Left ventricle myocardium inferior (tissue), 1 donor: ENCODE data around the gene CCNQ. TPM values are rescaled to one million over a fixed set of nuclear protein-coding genes. Genes with fewer than 3 reads are reported as not detected.
"Not testable (repeated sequence)": the region's sequence is repeated elsewhere in the genome, so short reads cannot be mapped to it uniquely, and the experiment has no call there.

Experiments used
- DNase-seq: peaks from one replicate; pipeline ENCODE4 v3.0.0-alpha.2; 2020
- H3K27ac ChIP-seq: fragments of 200-600 bp; replicated peaks from 2 replicates; pipeline ENCODE4 v1.8.0; 2021
- H3K27me3 ChIP-seq: fragments of 200-600 bp; 2 replicates; pipeline ENCODE4 v1.8.0; 2021; ENCODE audit warnings: low read depth
- H3K36me3 ChIP-seq: fragments of 200-600 bp; 2 replicates; pipeline ENCODE4 v1.8.0; 2021
- H3K4me1 ChIP-seq: fragments of 200-600 bp; 2 replicates; pipeline ENCODE4 v1.8.0; 2021
- H3K4me3 ChIP-seq: fragments of 200-600 bp; 2 replicates; pipeline ENCODE4 v1.8.0; 2021; ENCODE audit warnings: mild to moderate bottlenecking, moderate library complexity
- H3K9me3 ChIP-seq: fragments of 200-600 bp; replicated peaks from 2 replicates; pipeline ENCODE4 v1.8.0; 2021
- CTCF ChIP-seq: fragments of 200-600 bp; IDR thresholded peaks from 2 replicates; pipeline ENCODE4 v1.8.0; 2021; ENCODE audit warnings: antibody characterized with exemption, mild to moderate bottlenecking, borderline replicate concordance
- intact Hi-C: fragments of 100-400 bp; cut with micrococcal nuclease; formaldehyde crosslinking; loops from one replicate; pipeline ENCODE4 v1.11.0; 2022
- total RNA-seq: library from RNA; stranded (reverse); fragmentation: NEBNext Ultra II Directional; extraction: Animal tissue kit (Norgen Biotek cat#: 25700); gene quantifications from one replicate; pipeline ENCODE4 v1.2.1, GENCODE V29; 2021
- donor health status: DM: no; HTN: yes; CAD: no; lungs with severe emphysema.

The CCNQ gene
- total RNA-seq, 1 donor from 2014 or later, result 39.3 TPM

DNA sequence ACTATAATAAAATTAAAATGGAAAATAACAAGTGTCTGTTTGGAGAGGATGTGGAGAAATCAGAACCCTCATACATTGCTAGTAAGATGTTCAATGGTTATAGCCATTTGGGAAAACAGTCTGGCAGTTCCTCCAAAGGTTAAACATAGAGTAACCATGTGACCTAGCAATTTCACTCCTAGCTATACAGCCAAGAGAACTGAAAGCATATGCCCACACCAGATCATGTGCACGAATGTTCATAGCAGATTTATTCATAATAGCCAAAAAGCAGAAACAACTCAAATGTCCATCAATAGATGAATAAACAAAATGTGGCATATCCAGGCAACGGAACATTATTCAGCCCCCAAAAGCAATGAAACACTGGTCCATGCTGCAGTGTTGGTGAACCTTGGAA, 9.4 kb upstream of the CCNQ start:
- Histone ChIP-seq H3K9me3 (no peaks in the 10 kb centered on the region), H3K36me3 (no peaks in the 10 kb centered on the region), H3K4me3 (no peak overlapping the region), H3K27ac (no peak overlapping the region), H3K27me3 (peaks cover 5% of the 10 kb centered on the region), H3K4me1 (peaks cover 14% of the 10 kb centered on the region)
- no peak for DNase-seq
- TF ChIP-seq CTCF, result no peak
- intact Hi-C loops, result no loop called here

GRCh38 chrX:153606503-153606902, 7.6 kb upstream of the CCNQ start:
- Histone ChIP-seq H3K9me3 (no peaks in the 10 kb centered on the region), H3K27ac (no peak overlapping the region), H3K36me3 (no peaks in the 10 kb centered on the region), H3K27me3 (peaks cover 5% of the 10 kb centered on the region), H3K4me3 (no peak overlapping the region), H3K4me1 (peaks cover 14% of the 10 kb centered on the region)
- intact Hi-C loops, result no loop called here
- DNase-seq, result no peak
- TF ChIP-seq CTCF, result no peak

- H3K9me3 ChIP-seq, H3K27me3 ChIP-seq, intact Hi-C loops, H3K4me3 ChIP-seq, H3K36me3 ChIP-seq, H3K27ac ChIP-seq, DNase-seq: not testable (repeated sequence)
- H3K4me1 ChIP-seq, result peaks cover 14% of the 10 kb centered on the region
Observed at GRCh38 chrX:153604666-153605380, 5.9 kb upstream of the CCNQ start.

GRCh38 chrX:153603131-153603656, 4.3 kb upstream of the CCNQ start:
- Histone ChIP-seq H3K4me1 (peaks cover 15% of the 10 kb centered on the region), H3K27me3 (no peaks in the 10 kb centered on the region), H3K36me3 (no peaks in the 10 kb centered on the region), H3K27ac (no peak overlapping the region), H3K4me3 (no peak overlapping the region), H3K9me3 (no peaks in the 10 kb centered on the region)
- no peak for TF ChIP-seq CTCF
- intact Hi-C loops, result no loop called here
- no peak for DNase-seq

GRCh38 chrX:153602601-153603000, 3.7 kb upstream of the CCNQ start:
- no peak overlapping the region for H3K4me3 ChIP-seq
- no peaks in the 10 kb centered on the region for H3K27me3 ChIP-seq
- intact Hi-C loops, result no loop called here
- no peak overlapping the region for H3K27ac ChIP-seq
- DNase-seq, result no peak
- no peaks in the 10 kb centered on the region for H3K9me3 ChIP-seq
- H3K36me3 ChIP-seq, result no peaks in the 10 kb centered on the region
- peaks cover 20% of the 10 kb centered on the region for H3K4me1 ChIP-seq
- TF ChIP-seq CTCF, result no peak

- H3K27ac ChIP-seq, result no peak overlapping the region
- H3K4me1 ChIP-seq, result peaks cover 29% of the 10 kb centered on the region
- no peak for DNase-seq
- H3K27me3 ChIP-seq, result no peaks in the 10 kb centered on the region
- no peaks in the 10 kb centered on the region for H3K36me3 ChIP-seq
- no peak overlapping the region for H3K4me3 ChIP-seq
- intact Hi-C loops, result no loop called here
- no peaks in the 10 kb centered on the region for H3K9me3 ChIP-seq
- no peak for TF ChIP-seq CTCF
Observed at GRCh38 chrX:153601511-153602110, 2.7 kb upstream of the CCNQ start.
